IgD-negative memory B cell (primary cell): ENCODE results near the gene FTHL17. TPM values are rescaled to one million over a fixed set of nuclear protein-coding genes. Genes with fewer than 3 reads are reported as not detected.

Experiments used
- polyA plus RNA-seq: library from polyadenylated mRNA; unstranded; fragments of 300-500 nt; fragmentation: Illumina TruSeq; gene quantifications from one replicate; pipeline ENCODE4 v1.2.3, GENCODE V29; 2021

The FTHL17 gene
- polyA plus RNA-seq, 1 donor from 2014 or later, result not detected

Other genes with a start within 250 kb of the FTHL17 start
- gene TAB3, start 182.8 kb downstream of the FTHL17 start, polyA plus RNA-seq, result 4.6 TPM